ENCODE results near the gene SLC8A2. TPM values are rescaled to one million over a fixed set of nuclear protein-coding genes. Genes with fewer than 3 reads are reported as not detected.

SLC8A2 gene
- total RNA-seq, 2 experiments from 2014 or later: 0.13 to 0.36 TPM

DNA sequence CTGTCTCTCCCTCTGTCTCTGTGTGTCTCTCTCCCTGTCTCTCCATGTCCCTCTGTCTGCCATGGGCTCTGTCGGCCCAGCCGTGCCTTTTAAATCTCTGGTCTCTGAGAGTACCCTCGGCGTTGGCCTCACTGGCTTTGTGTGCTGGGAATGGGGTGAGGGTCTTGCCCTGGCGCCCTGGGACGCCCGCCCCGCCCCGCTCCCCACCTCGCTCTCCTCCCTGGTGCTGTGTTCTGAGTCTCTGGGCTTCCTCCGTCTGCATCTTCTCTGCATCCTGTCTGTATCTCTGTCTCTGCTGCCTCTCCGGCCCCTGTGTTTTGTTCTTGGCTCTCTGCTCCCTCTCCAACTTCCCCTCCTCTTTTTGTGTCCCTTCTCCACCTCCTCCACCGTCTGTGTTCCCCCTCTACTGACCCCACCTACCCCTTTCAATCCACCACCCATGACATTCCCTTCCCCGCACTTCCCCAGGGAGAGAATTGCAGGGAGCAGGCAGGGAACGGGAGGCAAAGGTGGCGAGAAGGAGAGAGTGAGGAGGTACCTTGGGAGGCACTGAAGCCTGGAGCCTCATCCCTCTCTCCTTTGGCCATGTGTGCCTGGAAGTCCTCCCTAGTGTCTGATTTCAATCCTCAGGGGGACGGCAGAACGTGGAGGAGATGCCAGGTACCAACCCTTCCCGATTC, 48.4 kb downstream of the SLC8A2 start:
- Histone ChIP-seq H3K4me2 (ENCODE audit: low read length) (no peak overlapping the region), H3K27ac (ENCODE audit: low read depth, low read length, poor library complexity, severe bottlenecking) (no peak overlapping the region), H3K4me3 (ENCODE audit: low read depth, low read length, poor library complexity, severe bottlenecking) (no peak overlapping the region), H3K79me2 (ENCODE audit: insufficient read depth, low read depth, low read length) (no peaks in the 10 kb centered on the region), H3K4me1 (ENCODE audit: insufficient read depth, low read length, poor library complexity, severe bottlenecking) (peaks cover 8% of the 10 kb centered on the region), H3K9me3 (ENCODE audit: low read length) (no peaks in the 10 kb centered on the region), H2AFZ (ENCODE audit: low read length) (no peak overlapping the region), H3K9me2 (ENCODE audit: insufficient read depth, low read length) (no peaks in the 10 kb centered on the region), H4K20me1 (ENCODE audit: insufficient read depth, low read length) (no peaks in the 10 kb centered on the region), H3K36me3 (ENCODE audit: insufficient read depth, low read length) (no peaks in the 10 kb centered on the region)
- intact Hi-C loops (cut with micrococcal nuclease; ENCODE audit: unreplicated experiment): no loop called here
- ChIA-PET POLR2A (no interaction called here), CTCF (ENCODE audit: unreplicated experiment) (no interaction called here)
- no peak for DNase-seq (ENCODE audit: low spot score)
- no TSS peak for BruUV-seq (replicated peaks)
- no peak for TF ChIP-seq EZH2phosphoT487 (IDR thresholded peaks at IDR 0.05; ENCODE audit: borderline replicate concordance, low read depth, low read length)
- TF ChIP-seq, protein P1, sequence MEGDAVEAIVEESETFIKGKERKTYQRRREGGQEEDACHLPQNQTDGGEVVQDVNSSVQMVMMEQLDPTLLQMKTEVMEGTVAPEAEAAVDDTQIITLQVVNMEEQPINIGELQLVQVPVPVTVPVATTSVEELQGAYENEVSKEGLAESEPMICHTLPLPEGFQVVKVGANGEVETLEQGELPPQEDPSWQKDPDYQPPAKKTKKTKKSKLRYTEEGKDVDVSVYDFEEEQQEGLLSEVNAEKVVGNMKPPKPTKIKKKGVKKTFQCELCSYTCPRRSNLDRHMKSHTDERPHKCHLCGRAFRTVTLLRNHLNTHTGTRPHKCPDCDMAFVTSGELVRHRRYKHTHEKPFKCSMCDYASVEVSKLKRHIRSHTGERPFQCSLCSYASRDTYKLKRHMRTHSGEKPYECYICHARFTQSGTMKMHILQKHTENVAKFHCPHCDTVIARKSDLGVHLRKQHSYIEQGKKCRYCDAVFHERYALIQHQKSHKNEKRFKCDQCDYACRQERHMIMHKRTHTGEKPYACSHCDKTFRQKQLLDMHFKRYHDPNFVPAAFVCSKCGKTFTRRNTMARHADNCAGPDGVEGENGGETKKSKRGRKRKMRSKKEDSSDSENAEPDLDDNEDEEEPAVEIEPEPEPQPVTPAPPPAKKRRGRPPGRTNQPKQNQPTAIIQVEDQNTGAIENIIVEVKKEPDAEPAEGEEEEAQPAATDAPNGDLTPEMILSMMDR (conservative IDR thresholded peaks at IDR 0.05; ENCODE audit: low read length): no peak

DNA sequence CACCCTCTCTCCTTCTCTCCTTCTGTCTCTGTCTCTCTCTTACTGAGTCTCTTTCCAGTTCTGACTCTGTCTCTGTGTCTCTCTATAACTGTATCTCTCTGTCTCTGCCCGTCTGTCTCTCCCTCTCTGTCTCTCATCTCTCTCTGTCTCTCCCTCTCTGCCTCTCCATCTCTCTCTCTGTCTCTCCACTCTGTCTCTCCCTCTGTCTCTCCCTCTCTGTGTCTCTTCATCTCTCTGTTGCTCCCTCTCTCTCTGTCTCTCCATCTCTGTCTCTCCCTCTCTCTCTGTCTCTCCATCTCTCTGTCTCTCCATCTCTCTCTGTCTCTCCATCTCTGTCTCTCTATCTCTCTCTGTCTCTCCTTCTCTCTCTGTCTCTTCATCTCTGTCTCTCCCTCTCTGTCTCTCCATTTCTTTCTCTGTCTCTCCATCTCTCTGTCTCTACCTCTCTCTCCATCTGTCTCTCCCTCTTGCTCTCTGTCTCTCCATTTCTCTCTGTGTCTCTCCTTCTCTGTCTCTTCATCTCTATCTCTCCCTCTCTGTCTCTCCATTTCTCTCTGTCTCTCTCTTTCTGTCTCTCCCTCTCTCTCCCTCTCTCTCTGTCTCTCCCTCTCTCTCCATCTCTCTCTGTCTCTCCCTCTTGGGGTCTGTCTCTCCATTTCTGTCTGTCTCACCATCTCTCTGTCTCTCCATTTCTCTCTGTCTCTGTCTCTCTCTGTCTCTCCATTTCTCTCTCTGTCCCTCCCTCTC, 49.1 kb downstream of the SLC8A2 start:
- no peak for DNase-seq (ENCODE audit: low spot score)
- Histone ChIP-seq H3K36me3 (ENCODE audit: insufficient read depth, low read length) (no peaks in the 10 kb centered on the region), H3K9me3 (ENCODE audit: low read length) (no peaks in the 10 kb centered on the region), H3K9me2 (ENCODE audit: insufficient read depth, low read length) (no peaks in the 10 kb centered on the region), H3K27ac (ENCODE audit: low read depth, low read length, poor library complexity, severe bottlenecking) (no peak overlapping the region), H3K4me2 (ENCODE audit: low read length) (no peak overlapping the region), H3K4me3 (ENCODE audit: low read depth, low read length, poor library complexity, severe bottlenecking) (no peak overlapping the region), H2AFZ (ENCODE audit: low read length) (no peak overlapping the region), H3K79me2 (ENCODE audit: insufficient read depth, low read depth, low read length) (no peaks in the 10 kb centered on the region), H4K20me1 (ENCODE audit: insufficient read depth, low read length) (no peaks in the 10 kb centered on the region), H3K4me1 (ENCODE audit: insufficient read depth, low read length, poor library complexity, severe bottlenecking) (peaks cover 3% of the 10 kb centered on the region)
- intact Hi-C loops (cut with micrococcal nuclease; ENCODE audit: unreplicated experiment): no loop called here
- ChIA-PET CTCF (ENCODE audit: unreplicated experiment) (no interaction called here), POLR2A (no interaction called here)
- no TSS peak for BruUV-seq (replicated peaks)
- TF ChIP-seq, protein P1 (conservative IDR thresholded peaks at IDR 0.05; ENCODE audit: low read length): no peak
- no peak for TF ChIP-seq EZH2phosphoT487 (IDR thresholded peaks at IDR 0.05; ENCODE audit: borderline replicate concordance, low read depth, low read length)

DNA sequence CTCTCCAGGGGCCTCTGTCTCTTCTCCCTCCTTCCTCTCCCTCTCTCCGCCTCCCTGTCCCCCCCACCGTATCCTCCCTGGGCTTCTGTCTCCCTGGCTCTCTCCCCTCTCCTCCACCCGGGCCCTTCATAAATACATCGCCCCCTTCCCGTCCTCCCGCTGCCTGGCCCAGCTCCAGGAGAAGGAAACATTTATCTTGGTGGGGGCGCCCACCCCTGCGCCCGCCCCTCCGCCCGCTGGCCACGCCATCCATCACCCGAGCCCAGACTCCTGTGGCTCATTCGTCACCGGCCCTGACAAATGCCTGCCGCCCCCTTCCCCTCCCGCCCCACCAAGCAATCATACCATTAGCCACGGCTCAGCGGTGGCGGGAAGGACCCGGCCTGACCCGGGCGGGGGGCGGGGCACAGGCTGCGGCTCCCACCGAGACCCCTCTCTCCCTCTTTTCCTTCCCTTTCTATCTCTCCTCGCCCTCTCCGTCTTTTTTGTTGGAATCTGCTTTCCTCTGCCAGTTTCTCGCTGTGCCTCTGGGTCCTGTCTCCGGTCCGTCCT, 49.8 kb downstream of the SLC8A2 start:
- Histone ChIP-seq H2AFZ (ENCODE audit: low read length) (no peak overlapping the region), H3K9me2 (ENCODE audit: insufficient read depth, low read length) (no peaks in the 10 kb centered on the region), H3K36me3 (ENCODE audit: insufficient read depth, low read length) (no peaks in the 10 kb centered on the region), H3K9me3 (ENCODE audit: low read length) (no peaks in the 10 kb centered on the region), H3K4me2 (ENCODE audit: low read length) (no peak overlapping the region), H3K4me3 (ENCODE audit: low read depth, low read length, poor library complexity, severe bottlenecking) (no peak overlapping the region), H3K79me2 (ENCODE audit: insufficient read depth, low read depth, low read length) (no peaks in the 10 kb centered on the region), H3K4me1 (ENCODE audit: insufficient read depth, low read length, poor library complexity, severe bottlenecking) (no peaks in the 10 kb centered on the region), H3K27ac (ENCODE audit: low read depth, low read length, poor library complexity, severe bottlenecking) (no peak overlapping the region), H4K20me1 (ENCODE audit: insufficient read depth, low read length) (no peaks in the 10 kb centered on the region)
- no TSS peak for BruUV-seq (replicated peaks)
- intact Hi-C loops (cut with micrococcal nuclease; ENCODE audit: unreplicated experiment): no loop called here
- CTCF ChIA-PET (ENCODE audit: unreplicated experiment): no interaction called here
- POLR2A ChIA-PET: no interaction called here
- TF ChIP-seq EZH2phosphoT487 (IDR thresholded peaks at IDR 0.05; ENCODE audit: borderline replicate concordance, low read depth, low read length): no peak
- TF ChIP-seq, protein P1 (conservative IDR thresholded peaks at IDR 0.05; ENCODE audit: low read length): no peak
- no peak for DNase-seq (ENCODE audit: low spot score)

Measured in OCI-LY7 (cell line).